ENCODE results near the gene PLLP.

DNA sequence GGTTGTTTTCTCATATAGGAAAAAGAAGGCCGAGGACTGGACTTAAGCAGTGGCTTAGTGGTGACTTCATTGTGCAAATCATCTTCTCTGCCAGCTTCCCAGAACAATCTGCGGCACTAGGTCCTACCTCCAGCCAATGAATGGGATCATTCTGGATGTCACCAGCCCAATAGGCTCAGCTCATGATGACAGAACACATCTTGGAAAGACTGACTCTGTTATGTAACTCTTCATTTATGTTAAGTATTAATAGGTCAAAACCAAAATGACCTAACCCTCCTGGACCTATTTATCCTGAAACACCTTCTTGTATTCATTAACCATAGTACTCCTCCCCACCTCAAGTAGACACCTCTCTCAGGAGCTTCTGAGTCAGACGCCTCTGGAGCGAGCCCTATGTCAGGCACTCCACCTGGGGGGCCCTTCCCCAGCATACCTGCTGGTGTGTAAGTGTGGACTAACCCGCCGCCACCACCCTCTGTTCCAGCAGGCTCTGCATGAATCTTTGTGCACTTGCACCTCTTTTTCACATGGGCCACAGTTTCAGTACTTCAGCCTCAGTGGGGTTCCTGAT, 32.2 kb downstream of the PLLP start:
- TF ChIP-seq, protein P1, sequence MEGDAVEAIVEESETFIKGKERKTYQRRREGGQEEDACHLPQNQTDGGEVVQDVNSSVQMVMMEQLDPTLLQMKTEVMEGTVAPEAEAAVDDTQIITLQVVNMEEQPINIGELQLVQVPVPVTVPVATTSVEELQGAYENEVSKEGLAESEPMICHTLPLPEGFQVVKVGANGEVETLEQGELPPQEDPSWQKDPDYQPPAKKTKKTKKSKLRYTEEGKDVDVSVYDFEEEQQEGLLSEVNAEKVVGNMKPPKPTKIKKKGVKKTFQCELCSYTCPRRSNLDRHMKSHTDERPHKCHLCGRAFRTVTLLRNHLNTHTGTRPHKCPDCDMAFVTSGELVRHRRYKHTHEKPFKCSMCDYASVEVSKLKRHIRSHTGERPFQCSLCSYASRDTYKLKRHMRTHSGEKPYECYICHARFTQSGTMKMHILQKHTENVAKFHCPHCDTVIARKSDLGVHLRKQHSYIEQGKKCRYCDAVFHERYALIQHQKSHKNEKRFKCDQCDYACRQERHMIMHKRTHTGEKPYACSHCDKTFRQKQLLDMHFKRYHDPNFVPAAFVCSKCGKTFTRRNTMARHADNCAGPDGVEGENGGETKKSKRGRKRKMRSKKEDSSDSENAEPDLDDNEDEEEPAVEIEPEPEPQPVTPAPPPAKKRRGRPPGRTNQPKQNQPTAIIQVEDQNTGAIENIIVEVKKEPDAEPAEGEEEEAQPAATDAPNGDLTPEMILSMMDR (IDR thresholded peaks at IDR 0.05), result no peak
- no peak for TF ChIP-seq POLR2A (IDR thresholded peaks at IDR 0.05)

All from esophagus squamous epithelium (tissue), 4 donors.